Astrocyte of the cerebellum (primary cell): ENCODE measurements around the gene ARMH3.
A peak's percentile ranks its signal among the peaks of the same experiment; 100 is the strongest.
"Not testable (repeated sequence)": the region's sequence is repeated elsewhere in the genome, so short reads cannot be mapped to it uniquely, and the experiment has no call there.

Source experiments
- DNase-seq: peaks from one replicate; pipeline ENCODE4 v3.0.0-alpha.2; 2011; ENCODE audit warnings: low read depth
- H3K4me3 ChIP-seq: 2 replicates; pipeline ENCODE4 v1.5.1; 2011; ENCODE audit warnings: mild to moderate bottlenecking, low read depth, low read length, moderate library complexity
- in situ Hi-C: cut with HindIII; loops from 2 replicates; pipeline ENCODE4 v1.10.0; 2017; ENCODE audit warnings: low sequenced_read_pairs
- TF ChIP-seq, protein P1 (sequence below): IDR thresholded peaks from 2 replicates; pipeline ENCODE4 v1.5.1; 2012; ENCODE audit warnings: low read length, low read depth, moderate library complexity, mild to moderate bottlenecking; ENCODE audit errors: missing control alignments

The ARMH3 gene

DNA sequence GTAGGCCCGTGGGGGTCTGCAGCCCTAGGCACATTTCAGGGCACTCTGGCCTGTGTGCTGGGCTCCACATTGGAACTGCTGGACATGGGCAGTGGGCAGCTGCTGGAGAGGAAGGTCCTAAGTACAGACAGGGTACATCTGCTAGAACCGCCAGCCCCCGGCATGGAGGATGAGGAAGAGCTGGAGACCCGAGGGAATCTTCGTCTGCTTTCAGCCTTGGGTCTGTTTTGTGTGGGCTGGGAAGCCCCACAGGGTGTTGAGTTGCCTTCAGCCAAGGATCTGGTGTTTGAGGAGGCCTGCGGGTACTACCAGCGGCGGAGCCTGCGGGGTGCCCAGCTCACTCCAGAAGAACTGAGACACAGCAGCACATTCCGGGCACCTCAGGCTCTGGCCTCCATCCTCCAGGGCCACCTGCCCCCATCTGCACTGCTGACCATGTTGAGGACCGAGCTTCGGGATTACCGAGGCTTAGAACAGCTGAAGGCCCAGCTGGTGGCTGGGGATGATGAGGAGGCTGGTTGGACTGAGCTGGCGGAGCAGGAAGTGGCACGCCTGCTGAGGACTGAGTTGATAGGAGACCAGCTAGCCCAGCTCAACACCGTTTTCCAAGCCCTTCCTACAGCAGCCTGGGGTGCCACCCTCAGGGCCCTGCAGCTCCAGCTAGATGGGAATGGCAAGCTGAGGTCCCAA lies 10.6 kb upstream of the ARMH3 start:
- in situ Hi-C loops, result no loop called here
- peak overlapping the region; percentile 77 for H3K4me3 ChIP-seq
- TF ChIP-seq, protein P1, sequence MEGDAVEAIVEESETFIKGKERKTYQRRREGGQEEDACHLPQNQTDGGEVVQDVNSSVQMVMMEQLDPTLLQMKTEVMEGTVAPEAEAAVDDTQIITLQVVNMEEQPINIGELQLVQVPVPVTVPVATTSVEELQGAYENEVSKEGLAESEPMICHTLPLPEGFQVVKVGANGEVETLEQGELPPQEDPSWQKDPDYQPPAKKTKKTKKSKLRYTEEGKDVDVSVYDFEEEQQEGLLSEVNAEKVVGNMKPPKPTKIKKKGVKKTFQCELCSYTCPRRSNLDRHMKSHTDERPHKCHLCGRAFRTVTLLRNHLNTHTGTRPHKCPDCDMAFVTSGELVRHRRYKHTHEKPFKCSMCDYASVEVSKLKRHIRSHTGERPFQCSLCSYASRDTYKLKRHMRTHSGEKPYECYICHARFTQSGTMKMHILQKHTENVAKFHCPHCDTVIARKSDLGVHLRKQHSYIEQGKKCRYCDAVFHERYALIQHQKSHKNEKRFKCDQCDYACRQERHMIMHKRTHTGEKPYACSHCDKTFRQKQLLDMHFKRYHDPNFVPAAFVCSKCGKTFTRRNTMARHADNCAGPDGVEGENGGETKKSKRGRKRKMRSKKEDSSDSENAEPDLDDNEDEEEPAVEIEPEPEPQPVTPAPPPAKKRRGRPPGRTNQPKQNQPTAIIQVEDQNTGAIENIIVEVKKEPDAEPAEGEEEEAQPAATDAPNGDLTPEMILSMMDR, result no peak
- no peak for DNase-seq

- peak overlapping the region; percentile 77 for H3K4me3 ChIP-seq
- in situ Hi-C loops, result no loop called here
- TF ChIP-seq, protein P1, result no peak
- no peak for DNase-seq
These were observed 9.8 kb upstream of the ARMH3 start for GRCh38 chr10:102065561-102066398.

DNA sequence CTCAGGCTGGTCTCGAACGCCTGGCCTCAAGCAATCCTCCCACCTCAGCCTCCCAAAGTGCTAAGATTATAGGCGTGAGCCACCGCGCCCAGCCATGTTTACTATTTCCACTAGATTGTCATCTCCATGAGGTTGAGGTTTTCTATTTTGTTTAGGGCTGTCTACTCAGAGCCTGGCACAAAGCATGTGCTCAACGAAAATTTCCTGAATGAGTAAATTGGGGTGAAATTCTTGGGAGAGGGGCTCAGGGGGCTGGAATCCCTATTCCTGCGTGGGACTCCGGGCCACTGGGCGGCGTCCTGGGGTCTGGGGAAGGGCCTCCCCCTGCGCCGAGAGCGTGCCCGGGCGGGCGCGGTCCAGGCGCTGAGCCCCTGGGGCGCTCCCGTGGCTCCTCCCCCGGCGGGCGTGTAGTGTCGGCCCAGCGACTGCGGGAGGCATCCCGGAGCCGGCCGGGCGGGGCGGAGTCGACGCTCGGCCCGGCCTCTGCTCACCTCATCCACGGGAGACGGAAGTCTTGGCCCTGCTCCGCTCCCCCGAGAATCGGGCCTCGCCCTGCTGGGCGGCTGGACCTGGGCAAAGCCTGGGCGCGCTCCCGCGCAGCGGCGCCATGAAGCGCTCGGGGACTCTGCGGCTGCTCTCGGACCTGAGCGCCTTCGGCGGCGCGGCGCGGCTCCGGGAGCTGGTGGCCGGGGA lies 9.0 kb upstream of the ARMH3 start, which contains the start of gene HPS6:
Gene HPS6 (plus strand): TSS at position 482 of the 693 bp plus-strand sequence. CDS start 126 bp downstream, at position 608.
- TF ChIP-seq, protein P1, result no peak
- peak within 1 kb of the TSS; percentile 77 for H3K4me3 ChIP-seq
- peak; percentile 27 for DNase-seq
- in situ Hi-C loops, result no loop called here

DNA sequence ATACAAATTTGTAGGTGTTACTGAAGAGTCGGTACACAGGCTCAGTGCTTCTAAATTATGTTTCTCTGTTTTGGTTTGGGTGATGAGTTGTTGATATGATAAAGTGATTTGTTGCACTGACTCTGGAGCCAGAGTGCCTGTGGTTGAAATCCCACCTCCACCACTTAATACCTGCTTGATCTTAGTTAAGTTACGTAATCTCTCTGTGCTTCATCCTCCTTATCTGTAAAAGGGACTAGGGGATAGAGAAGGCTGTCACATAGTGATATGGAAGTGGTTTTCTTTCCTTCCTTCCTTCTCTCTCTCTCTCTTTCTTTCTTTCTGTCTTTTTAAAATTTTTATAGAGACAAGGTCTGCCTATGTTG lies 8.5 kb upstream of the ARMH3 start:
- in situ Hi-C loops, result no loop called here
- no peak overlapping the region for H3K4me3 ChIP-seq
- TF ChIP-seq, protein P1, result no peak
- no peak for DNase-seq

GRCh38 chr10:102059987-102060386 lies 4.0 kb upstream of the ARMH3 start:
- no peak overlapping the region for H3K4me3 ChIP-seq
- TF ChIP-seq, protein P1, result no peak
- DNase-seq, result no peak
- in situ Hi-C loops, result no loop called here

DNA sequence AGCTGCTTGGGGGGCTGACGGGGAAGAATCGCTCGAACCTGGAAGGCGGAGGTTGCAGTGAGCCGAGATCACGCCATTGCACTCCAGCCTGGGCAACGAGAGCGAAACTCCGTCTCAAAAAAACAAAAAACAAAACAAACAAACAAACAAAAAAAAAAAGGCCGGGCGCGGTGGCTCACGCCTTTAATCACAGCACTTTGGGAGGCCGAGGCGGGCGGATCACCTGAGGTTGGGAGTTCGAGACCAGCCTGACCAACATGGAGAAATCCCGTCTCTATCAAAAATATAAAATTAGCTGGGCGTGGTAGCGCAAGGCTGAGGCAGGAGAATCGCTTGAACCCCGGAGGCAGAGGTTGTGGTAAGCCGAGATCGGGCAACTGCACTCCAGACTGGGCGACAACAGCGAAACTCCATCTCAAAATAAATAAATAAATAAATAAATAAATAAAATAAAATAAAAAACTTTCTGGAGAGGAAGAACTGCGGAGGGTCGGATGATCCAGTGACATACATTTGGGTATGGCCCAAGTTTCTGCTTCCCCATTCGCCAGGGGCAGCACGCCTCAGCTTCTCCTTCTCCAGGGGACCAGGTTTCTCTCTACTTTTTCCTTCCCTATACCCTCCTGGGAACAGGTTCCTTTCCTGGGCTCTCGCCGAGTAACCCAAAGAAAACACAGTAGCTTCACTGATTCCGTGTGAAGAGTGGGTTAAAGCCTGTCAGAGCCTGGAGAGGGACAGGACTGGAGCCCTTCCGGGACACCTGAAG lies 909 bp downstream of the ARMH3 start:
- peak overlapping the region; percentile 95 for H3K4me3 ChIP-seq
- DNase-seq, in situ Hi-C loops: not testable (repeated sequence)
